GM18499 (cell line): ENCODE data around the gene PPP1R2B.

Experiments used
- ATAC-seq: cut with Tn5 transposase; IDR thresholded peaks from one replicate; pipeline ENCODE4 v1.9.1; 2021; ENCODE audit warnings: moderate number of reproducible peaks; ENCODE audit not compliant: insufficient read depth, unreplicated experiment

PPP1R2B gene

DNA sequence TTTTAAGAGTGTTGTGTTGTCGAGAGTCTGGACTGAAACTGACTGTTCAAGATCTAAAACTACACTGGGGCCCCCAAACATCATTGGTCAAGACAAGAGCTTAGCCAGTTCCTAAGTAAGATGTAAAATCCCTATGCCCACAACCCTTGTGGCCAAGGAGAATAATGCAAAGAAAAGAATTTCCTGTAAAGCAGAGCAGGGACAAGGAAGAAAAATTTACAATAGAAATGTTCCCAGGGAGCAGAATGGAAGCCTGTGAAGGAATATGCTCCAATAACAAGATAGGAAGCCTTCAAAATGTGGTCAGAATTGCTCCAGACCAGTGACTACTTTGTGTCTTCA is 20.4 kb downstream of the PPP1R2B start:
- no peak for ATAC-seq

- no peak for ATAC-seq
Measured at GRCh38 chr5:156871212-156871611, 21.1 kb downstream of the PPP1R2B start.

- ATAC-seq = peak; percentile 91
Measured at GRCh38 chr5:156879665-156880285, 29.7 kb downstream of the PPP1R2B start.

GRCh38 chr5:156883316-156883875 is 33.3 kb downstream of the PPP1R2B start:
- no peak for ATAC-seq

- no peak for ATAC-seq
Measured at GRCh38 chr5:156888520-156888919, 38.4 kb downstream of the PPP1R2B start.

- no peak for ATAC-seq
Measured at GRCh38 chr5:156892223-156892622, 42.1 kb downstream of the PPP1R2B start.

DNA sequence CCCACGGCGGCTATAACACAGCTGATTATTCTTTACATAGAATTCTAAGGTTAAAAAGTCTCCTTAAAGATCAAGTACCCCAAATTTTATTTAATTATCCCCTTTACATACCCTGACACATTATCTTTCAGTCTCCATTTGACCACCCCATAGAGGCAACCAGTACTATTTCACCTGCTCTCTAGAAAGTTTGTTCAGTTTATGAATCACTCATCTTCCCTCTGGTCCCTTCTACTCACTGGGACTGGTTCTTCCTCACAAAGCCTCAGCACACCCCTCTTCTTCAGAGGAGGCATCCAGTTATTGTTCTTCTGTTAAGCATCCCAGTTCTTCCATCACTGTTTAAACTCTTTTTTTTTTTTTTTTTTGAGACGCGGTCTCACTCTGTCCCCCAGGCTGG is 42.8 kb downstream of the PPP1R2B start:
- ATAC-seq = no peak

DNA sequence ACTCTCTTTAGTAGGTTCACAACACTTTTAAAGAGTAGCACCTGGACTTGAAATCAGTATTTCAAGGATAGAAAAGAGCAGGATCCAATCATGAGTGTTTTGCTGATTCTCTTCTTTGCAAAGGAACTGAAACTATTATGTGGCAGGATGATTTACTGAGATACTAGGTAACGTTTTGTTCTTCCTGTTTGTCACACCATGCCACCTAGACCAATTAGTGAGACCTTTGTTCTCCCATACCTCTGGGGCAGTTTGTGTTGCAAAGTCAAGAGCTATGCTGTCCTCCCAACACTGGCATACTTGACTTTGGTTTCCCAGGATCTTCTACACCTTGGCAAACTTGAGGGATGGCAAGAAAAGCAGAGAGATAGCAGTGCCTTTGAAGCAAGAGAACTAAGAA is 43.4 kb downstream of the PPP1R2B start:
- ATAC-seq = no peak

GRCh38 chr5:156896546-156896945 is 46.5 kb downstream of the PPP1R2B start:
- ATAC-seq = no peak
